ENCODE data around the gene SYN1. TPM values are rescaled to one million over a fixed set of nuclear protein-coding genes. Genes with fewer than 3 reads are reported as not detected.

Gene SYN1
- polyA plus RNA-seq, 1 donor from 2014 or later, result 4.3 TPM

DNA sequence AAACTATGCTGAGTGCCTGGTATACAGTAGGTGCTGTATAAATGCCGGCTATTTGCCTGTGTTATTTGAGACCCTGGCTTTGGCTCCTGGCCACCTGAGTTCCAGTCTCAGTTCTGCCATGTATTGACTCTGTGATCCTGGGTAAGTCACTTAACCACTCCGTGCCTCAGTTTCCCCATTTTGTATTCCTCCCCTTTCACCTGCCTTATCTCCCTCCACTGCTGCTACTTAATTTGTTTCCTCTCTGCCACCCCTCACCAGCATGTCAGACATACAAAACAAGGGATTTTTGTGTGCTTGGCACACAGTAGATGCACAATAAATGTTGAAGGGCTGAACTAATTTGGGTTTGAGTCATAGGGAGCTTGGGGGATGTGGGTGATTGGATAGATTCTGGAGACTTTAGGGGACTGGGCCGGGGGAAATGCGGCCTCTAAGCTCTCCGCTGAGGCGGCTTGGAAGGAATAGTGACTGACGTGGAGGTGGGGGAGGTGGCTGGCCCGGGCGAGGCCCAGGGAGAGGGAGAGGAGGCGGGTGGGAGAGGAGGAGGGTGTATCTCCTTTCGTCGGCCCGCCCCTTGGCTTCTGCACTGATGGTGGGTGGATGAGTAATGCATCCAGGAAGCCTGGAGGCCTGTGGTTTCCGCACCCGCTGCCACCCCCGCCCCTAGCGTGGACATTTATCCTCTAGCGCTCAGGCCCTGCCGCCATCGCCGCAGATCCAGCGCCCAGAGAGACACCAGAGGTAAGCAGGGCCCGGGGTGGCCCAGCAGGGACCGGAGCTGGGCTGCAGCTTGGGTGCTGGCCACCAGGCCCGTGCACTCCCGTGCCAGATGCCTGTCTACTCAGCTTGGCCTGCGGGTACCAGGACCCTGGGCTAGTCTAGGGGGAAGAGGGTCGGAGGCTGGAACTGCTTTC, 37.7 kb downstream of the SYN1 start, which contains the start of gene TIMP1:
Gene TIMP1 (plus strand): TSS at position 706 of the 917 bp plus-strand sequence. CDS start 980 bp downstream, outside the sequence.
- TF ChIP-seq TAF1 (IDR thresholded peaks at IDR 0.05; ENCODE audit: low read depth) (no peak), SMC3 (conservative IDR thresholded peaks at IDR 0.05; ENCODE audit: poor library complexity) (no peak), POLR2AphosphoS5 (IDR thresholded peaks at IDR 0.05) (no peak), EZH2 (IDR thresholded peaks at IDR 0.05; ENCODE audit: borderline replicate concordance, insufficient read depth, low read length, poor library complexity, severe bottlenecking) (no peak)
- Histone ChIP-seq H3K27ac (ENCODE audit: low read length) (no peak within 1 kb of the TSS), H3K9me2 (ENCODE audit: insufficient read depth, low read length) (no peaks in the 10 kb centered on the region), H3K4me3 (ENCODE audit: low read length) (no peak within 1 kb of the TSS), H3F3A (ENCODE audit: insufficient read depth, low read length, poor library complexity, severe bottlenecking) (no peaks in the 10 kb centered on the region), H3K4me2 (ENCODE audit: low read length) (no peak within 1 kb of the TSS), H4K20me1 (ENCODE audit: insufficient read depth) (no peaks in the 10 kb centered on the region), H2AFZ (ENCODE audit: low read depth, low read length) (no peak within 1 kb of the TSS), H3K27me3 (ENCODE audit: insufficient read depth, low read depth, low read length) (no peaks in the 10 kb centered on the region), H3K79me2 (replicated peaks; ENCODE audit: insufficient read depth, low read length) (no peaks in the 10 kb centered on the region), H3K9me3 (ENCODE audit: low read length) (no peaks in the 10 kb centered on the region), H3K36me3 (ENCODE audit: insufficient read depth, low read length) (no peaks in the 10 kb centered on the region), H3K9ac (ENCODE audit: low read length) (no peak within 1 kb of the TSS)

DNA sequence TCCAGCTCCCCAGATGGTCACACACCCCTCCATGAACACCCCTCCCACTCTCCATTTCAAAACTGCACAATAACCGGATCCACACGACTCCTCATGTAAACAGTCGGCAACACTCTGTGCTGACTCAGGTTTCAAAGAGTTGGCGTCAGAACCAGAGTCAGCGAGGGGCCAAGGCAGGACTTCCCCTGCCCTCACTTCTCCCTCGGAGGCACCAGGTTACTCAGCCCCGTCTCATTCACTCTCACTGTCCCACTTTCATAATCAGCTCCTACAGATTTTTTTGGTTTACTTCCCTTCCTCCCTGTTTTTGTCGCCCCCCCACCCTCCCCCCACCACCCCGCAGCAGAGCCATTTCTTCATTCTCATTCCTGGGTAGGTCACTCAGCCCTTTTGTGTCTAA, 40.1 kb downstream of the SYN1 start:
- H3K27ac ChIP-seq (ENCODE audit: low read length), result no peak overlapping the region
- H2AFZ ChIP-seq (ENCODE audit: low read depth, low read length), result no peak overlapping the region

More for the DNA sequence above, 40.1 kb downstream of the SYN1 start:
- Histone ChIP-seq H3K79me2 (replicated peaks; ENCODE audit: insufficient read depth, low read length) (no peaks in the 10 kb centered on the region), H3K27me3 (ENCODE audit: insufficient read depth, low read depth, low read length) (no peaks in the 10 kb centered on the region), H3K4me2 (ENCODE audit: low read length) (no peak overlapping the region), H3K9me2 (ENCODE audit: insufficient read depth, low read length) (no peaks in the 10 kb centered on the region), H4K20me1 (ENCODE audit: insufficient read depth) (no peaks in the 10 kb centered on the region), H3K9ac (ENCODE audit: low read length) (no peak overlapping the region), H3F3A (ENCODE audit: insufficient read depth, low read length, poor library complexity, severe bottlenecking) (no peaks in the 10 kb centered on the region), H3K36me3 (ENCODE audit: insufficient read depth, low read length) (no peaks in the 10 kb centered on the region), H3K4me3 (ENCODE audit: low read length) (no peak overlapping the region), H3K9me3 (ENCODE audit: low read length) (no peaks in the 10 kb centered on the region)
- TF ChIP-seq SMC3 (conservative IDR thresholded peaks at IDR 0.05; ENCODE audit: poor library complexity) (no peak), RAD21 (conservative IDR thresholded peaks at IDR 0.05) (no peak), EP300 (conservative IDR thresholded peaks at IDR 0.05; ENCODE audit: poor library complexity, severe bottlenecking) (no peak), MXI1 (conservative IDR thresholded peaks at IDR 0.05; ENCODE audit: poor library complexity, severe bottlenecking) (no peak), TAF1 (IDR thresholded peaks at IDR 0.05; ENCODE audit: low read depth) (no peak), EZH2 (IDR thresholded peaks at IDR 0.05; ENCODE audit: borderline replicate concordance, insufficient read depth, low read length, poor library complexity, severe bottlenecking) (no peak)
- TF ChIP-seq, protein P1, sequence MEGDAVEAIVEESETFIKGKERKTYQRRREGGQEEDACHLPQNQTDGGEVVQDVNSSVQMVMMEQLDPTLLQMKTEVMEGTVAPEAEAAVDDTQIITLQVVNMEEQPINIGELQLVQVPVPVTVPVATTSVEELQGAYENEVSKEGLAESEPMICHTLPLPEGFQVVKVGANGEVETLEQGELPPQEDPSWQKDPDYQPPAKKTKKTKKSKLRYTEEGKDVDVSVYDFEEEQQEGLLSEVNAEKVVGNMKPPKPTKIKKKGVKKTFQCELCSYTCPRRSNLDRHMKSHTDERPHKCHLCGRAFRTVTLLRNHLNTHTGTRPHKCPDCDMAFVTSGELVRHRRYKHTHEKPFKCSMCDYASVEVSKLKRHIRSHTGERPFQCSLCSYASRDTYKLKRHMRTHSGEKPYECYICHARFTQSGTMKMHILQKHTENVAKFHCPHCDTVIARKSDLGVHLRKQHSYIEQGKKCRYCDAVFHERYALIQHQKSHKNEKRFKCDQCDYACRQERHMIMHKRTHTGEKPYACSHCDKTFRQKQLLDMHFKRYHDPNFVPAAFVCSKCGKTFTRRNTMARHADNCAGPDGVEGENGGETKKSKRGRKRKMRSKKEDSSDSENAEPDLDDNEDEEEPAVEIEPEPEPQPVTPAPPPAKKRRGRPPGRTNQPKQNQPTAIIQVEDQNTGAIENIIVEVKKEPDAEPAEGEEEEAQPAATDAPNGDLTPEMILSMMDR (IDR thresholded peaks at IDR 0.05; ENCODE audit: poor library complexity, severe bottlenecking), result no peak
- TF ChIP-seq, protein P2, sequence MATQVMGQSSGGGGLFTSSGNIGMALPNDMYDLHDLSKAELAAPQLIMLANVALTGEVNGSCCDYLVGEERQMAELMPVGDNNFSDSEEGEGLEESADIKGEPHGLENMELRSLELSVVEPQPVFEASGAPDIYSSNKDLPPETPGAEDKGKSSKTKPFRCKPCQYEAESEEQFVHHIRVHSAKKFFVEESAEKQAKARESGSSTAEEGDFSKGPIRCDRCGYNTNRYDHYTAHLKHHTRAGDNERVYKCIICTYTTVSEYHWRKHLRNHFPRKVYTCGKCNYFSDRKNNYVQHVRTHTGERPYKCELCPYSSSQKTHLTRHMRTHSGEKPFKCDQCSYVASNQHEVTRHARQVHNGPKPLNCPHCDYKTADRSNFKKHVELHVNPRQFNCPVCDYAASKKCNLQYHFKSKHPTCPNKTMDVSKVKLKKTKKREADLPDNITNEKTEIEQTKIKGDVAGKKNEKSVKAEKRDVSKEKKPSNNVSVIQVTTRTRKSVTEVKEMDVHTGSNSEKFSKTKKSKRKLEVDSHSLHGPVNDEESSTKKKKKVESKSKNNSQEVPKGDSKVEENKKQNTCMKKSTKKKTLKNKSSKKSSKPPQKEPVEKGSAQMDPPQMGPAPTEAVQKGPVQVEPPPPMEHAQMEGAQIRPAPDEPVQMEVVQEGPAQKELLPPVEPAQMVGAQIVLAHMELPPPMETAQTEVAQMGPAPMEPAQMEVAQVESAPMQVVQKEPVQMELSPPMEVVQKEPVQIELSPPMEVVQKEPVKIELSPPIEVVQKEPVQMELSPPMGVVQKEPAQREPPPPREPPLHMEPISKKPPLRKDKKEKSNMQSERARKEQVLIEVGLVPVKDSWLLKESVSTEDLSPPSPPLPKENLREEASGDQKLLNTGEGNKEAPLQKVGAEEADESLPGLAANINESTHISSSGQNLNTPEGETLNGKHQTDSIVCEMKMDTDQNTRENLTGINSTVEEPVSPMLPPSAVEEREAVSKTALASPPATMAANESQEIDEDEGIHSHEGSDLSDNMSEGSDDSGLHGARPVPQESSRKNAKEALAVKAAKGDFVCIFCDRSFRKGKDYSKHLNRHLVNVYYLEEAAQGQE (IDR thresholded peaks at IDR 0.05; ENCODE audit: borderline replicate concordance), result no peak
